Cardiac septum (tissue), 1 donor: Measurements from ENCODE around the gene STARD8. TPM values are rescaled to one million over a fixed set of nuclear protein-coding genes. Genes with fewer than 3 reads are reported as not detected.
"Not testable (repeated sequence)": the region's sequence is repeated elsewhere in the genome, so short reads cannot be mapped to it uniquely, and the experiment has no call there.

Source experiments
- DNase-seq: peaks from one replicate; pipeline ENCODE4 v3.0.0-alpha.2; 2020; ENCODE audit warnings: low spot score
- intact Hi-C: fragments of 100-400 bp; cut with DNase I; formaldehyde crosslinking; loops from one replicate; pipeline ENCODE4 v1.14.0; 2022
- total RNA-seq: library from RNA; stranded (reverse); fragmentation: NEBNext Ultra II Directional; extraction: Animal tissue kit (Norgen Biotek cat#: 25700); gene quantifications from one replicate; pipeline ENCODE4 v1.2.1, GENCODE V29; 2021
- donor health status: DM: no; HTN: no; CAD: no.

STARD8 gene
- total RNA-seq, 1 donor from 2014 or later: 6.5 TPM

DNA sequence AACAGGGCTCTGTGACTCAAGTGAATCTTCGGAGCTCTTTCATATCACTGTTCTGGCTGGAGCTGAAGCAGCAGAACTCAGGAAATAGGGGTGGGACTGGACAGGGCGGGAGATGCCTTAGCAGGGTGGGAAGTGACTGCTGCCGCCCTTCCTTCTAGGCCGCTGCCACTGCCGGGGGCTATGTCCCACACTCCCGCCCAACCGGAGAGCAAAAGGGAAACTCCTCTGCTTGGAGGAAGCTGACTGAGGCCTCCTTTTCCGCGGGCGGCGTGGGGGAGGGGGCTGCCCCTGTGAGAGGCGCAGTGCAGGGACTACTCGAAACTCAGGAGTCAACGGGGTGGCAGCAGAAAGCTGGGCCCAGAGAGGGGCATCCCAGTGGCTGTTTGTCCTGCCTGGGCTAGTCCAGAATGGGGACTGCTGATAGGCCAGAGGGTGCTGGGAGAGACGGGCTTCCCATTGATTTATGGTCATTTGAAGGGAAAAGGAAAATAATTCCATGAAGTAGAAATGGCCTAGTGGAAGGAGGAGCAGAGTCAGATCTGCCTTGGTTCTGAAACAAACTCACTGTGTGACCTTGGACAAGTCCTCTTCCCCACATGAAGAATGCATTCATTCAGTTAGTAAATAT is 36.9 kb downstream of the STARD8 start:
- intact Hi-C loops: no loop called here
- peak; percentile 82 for DNase-seq

GRCh38 chrX:68684919-68685304 is 37.4 kb downstream of the STARD8 start:
- intact Hi-C loops: no loop called here
- DNase-seq: no peak

DNA sequence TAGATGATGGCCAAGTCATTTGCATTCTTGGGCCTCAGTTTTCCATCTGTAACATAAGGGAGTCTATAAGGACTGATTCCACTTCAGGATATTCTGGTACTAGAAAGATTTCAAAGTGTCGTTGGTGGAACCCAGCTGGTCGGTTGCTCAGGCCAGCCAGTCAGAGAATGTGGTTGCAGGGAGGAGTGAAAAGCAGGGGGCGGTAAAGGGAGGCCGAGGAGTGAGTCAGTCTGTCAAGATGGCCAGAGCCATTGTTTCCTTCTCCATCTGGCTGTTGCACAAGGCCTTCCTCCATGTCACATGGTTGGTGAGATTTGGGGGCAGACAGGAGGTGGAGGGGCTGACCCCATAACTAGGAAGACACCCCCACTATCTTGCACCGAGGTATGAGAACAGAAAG is 38.2 kb downstream of the STARD8 start:
- intact Hi-C loops: no loop called here
- no peak for DNase-seq

DNA sequence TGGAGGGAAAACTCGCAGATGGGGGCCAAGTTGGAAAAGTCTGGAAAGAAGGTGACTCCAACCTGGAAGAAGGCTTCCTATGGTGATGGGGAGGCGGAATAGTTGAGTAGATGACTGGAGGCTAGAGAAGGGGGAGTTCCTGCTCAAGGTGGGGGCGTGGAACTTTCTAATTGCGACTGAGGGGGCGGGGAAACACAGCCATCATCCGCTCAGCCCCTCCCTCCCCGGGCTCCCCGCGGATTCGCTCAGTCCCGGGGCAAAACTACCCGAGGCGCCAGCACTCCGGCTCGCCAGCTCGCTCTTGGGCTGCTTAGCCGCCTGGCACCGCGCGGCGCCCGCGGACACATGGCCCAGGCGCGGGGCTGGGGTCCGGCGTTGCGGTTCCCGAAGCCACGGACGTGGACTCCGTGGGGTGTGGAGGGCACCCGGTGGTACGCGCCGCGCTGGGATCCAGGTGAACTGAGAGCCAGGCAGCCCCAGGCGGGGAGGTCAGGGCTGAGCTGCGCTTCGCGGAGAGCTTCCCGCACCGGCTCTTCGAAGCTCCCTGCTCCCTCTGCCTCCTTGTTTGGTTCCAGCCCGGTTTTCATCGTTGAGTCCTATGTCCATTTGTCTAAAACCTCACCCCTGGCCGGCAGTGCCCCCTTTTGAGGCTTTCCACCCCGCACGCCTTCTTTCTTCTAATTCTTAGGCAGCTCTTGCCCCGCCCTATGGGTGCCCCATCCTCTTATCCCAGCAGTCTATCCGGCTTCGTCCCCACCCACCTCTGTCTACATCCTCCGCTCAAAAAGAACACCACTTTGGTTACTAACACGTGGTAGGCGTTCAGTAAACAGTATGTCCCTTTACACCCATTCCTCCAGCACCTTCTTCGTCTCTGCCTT is 38.9 kb downstream of the STARD8 start:
- DNase-seq: peak; percentile 83
- intact Hi-C loops: no loop called here

GRCh38 chrX:68688931-68689330 is 41.5 kb downstream of the STARD8 start:
- intact Hi-C loops, DNase-seq: not testable (repeated sequence)

GRCh38 chrX:68690936-68691501 is 43.6 kb downstream of the STARD8 start:
- intact Hi-C loops: no loop called here
- DNase-seq: no peak

DNA sequence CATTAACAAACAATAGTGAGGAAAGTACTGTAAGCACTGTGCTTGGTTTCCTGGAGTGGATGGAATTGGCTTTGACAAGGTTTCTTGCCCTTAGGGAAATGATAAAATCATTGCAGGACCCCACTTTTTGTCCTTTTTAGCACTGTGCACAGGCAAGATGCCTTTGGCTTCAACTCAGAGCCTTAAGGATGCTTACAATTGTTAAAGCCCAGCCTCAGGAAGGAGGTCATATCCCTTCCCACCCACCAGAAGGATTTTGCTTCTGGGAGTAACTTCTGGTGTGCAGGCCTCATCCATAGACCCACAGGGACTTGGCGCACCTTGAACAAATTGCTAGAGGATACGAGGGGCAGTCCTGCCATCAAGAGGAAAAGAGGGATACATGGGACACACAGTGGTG is 44.5 kb downstream of the STARD8 start:
- intact Hi-C loops: no loop called here
- no peak for DNase-seq

DNA sequence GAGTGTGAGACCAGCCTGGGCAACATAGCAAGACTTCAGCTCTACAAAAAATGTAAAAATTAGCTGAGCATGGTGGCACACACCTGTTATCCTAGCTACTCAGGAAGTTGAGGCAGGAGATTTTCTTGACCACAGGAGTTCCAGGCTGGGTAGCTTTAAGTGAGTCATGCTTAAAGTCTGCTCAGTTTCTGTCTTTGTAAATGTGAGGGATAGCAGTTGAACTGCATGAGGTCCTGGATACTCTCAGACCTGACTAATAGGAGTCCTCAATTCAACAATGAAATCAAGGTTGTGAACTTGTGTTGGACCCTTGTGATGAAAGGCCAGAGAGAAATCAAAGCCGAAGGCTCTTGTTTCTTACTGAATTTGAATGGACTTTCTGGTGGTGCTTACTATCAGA is 45.2 kb downstream of the STARD8 start:
- DNase-seq: no peak
- intact Hi-C loops: no loop called here

GRCh38 chrX:68693481-68694434 is 46.3 kb downstream of the STARD8 start:
- peak; percentile 86 for DNase-seq
- intact Hi-C loops: no loop called here

DNA sequence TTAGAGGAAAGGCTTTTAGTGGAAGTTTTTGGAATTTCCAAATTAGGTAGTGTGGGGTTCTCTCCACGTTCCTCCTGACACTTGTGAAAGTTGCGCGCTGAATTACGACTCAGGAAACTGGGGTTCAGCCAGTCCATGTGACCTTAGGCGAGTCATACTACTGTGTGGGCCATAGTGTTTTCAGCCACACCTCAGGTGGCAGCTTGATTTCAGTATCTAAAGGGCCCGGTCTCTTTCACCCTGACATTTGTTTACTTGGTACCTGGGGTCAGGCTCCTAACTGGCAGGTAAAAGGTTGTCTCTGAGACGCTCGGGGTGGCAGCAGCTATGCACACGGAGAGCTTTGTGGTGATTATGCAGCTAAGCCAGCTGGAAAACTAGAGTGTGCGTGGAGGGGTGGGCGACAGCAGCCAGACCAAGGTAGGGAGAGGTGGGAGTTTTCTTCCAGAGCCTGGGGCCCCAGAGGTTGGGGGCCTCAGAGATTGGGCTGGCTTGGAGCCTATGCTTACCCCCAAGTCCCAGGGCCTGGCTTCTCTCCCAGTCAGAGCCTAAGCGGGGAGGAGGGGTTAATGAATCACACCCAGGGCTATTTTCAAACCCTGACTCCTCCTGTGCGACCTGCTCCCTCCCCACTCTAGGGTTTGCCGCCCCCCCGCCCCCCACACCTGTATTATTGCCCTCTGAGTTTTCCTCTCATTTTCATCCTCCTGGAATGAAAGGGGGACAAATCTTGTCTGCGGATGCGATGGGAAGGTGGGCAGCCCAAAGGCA is 47.2 kb downstream of the STARD8 start:
- no peak for DNase-seq
- intact Hi-C loops: no loop called here

- intact Hi-C loops: no loop called here
- no peak for DNase-seq
Observed at GRCh38 chrX:68695206-68695845, 47.9 kb downstream of the STARD8 start.

DNA sequence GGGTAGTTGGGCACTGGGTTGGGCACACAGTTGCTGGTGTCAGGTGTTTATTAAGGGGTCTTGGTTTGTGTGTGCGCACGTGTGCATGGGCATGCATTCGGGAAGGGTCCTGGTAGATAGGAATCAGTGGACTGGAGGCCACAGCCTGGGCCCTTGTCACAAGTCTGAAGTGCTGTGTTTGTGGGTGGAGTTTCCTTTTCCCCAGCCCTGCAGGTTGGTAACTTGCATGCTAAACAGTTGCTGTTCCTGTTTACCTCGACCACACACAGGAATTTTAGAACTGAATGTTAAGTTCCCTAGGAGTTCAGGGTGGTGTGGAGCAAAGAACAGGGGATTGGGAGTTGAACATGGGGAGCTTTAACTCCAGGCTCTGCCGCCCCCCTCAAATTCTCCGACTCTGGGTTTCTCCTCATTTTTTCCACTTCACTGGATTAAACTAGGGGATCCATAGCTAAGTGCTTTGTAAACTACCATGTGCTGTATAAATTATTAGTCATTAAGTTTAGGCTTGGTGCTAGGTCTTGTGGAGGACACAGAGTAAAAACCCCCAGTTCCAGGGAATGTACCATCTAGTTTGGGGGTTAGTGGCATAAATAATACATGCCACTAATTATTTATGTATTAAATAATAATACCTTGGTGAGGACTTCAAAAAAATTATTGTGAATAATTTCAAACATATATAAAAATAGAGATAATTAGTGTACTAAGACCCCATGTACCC is 49.0 kb downstream of the STARD8 start:
- no peak for DNase-seq
- intact Hi-C loops: no loop called here

DNA sequence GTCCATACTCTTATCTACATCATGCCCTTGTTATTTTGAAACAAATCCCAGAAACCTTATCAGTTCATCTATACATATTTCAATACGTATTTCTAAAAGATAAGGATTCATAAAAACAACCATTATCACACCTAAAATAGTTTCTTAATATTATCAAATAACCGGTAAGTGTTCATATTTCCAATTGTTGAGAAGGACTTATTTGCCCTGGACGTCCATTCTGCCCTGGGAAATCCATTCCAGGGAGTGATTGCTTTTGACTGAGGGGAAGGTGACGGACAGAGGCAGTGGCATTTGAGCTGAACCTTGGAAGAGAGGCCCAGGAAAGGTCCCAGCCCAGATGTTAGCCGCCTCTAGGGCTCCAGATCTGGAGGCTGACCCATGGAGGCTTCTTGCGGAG is 49.6 kb downstream of the STARD8 start:
- intact Hi-C loops: no loop called here
- no peak for DNase-seq

- no peak for DNase-seq
- intact Hi-C loops: no loop called here
Observed at GRCh38 chrX:68697465-68698125, 50.1 kb downstream of the STARD8 start.

- intact Hi-C loops: no loop called here
- no peak for DNase-seq
Observed at GRCh38 chrX:68698942-68699341, 51.5 kb downstream of the STARD8 start.

GRCh38 chrX:68699960-68700746 is 52.7 kb downstream of the STARD8 start:
- no peak for DNase-seq
- intact Hi-C loops: loop anchor here (10.0 kb wide), 1 partner anchor 505 kb away; no protein-coding TSS in a partner anchor
